Measurements from ENCODE around the gene ITPA. TPM values are rescaled to one million over a fixed set of nuclear protein-coding genes. Genes with fewer than 3 reads are reported as not detected.

The ITPA gene
- total and polyA plus RNA-seq, 2 of the 13 experiments (the other 11 are each of a cell fraction or from before 2014, with no cell fraction given), result 60.1 to 103 TPM

GRCh38 chr20:3222635-3223600, 13.6 kb downstream of the ITPA start (continued):
- no peak for TF ChIP-seq ZXDC (CRISPR knock-in tag; IDR thresholded peaks at IDR 0.05)
- TF ChIP-seq ZNF672 (CRISPR knock-in tag; IDR thresholded peaks at IDR 0.05), result no peak
- TF ChIP-seq ZNF800 (CRISPR knock-in tag; IDR thresholded peaks at IDR 0.05), result peak; percentile 83
- TF ChIP-seq SRSF9 (IDR thresholded peaks at IDR 0.05; ENCODE audit: borderline replicate concordance, insufficient read depth, low read depth, low read length, poor library complexity, severe bottlenecking), result no peak
- peak; percentile 22 for TF ChIP-seq NFYC (CRISPR knock-in tag; IDR thresholded peaks at IDR 0.05)
- TF ChIP-seq FOXK1 (CRISPR knock-in tag; IDR thresholded peaks at IDR 0.05; ENCODE audit: borderline replicate concordance, low read depth), result peak; percentile 91; the same call in 1 of the 2 replicates
- TF ChIP-seq GATA4 (IDR thresholded peaks at IDR 0.05; ENCODE audit: borderline replicate concordance, low read depth), result peak; percentile 47; the same call in 1 of the 2 replicates
- TF ChIP-seq NFE2L1 (CRISPR knock-in tag; IDR thresholded peaks at IDR 0.05; ENCODE audit: borderline replicate concordance), result no peak
- TF ChIP-seq ZFP41 (CRISPR knock-in tag; IDR thresholded peaks at IDR 0.05; ENCODE audit: borderline replicate concordance), result peak; percentile 80; the same call in 1 of the 2 replicates
- TF ChIP-seq ZNF713 (CRISPR knock-in tag; IDR thresholded peaks at IDR 0.05), result no peak
- TF ChIP-seq FOXC1 (CRISPR knock-in tag; IDR thresholded peaks at IDR 0.05; ENCODE audit: borderline replicate concordance), result peak; percentile 82
- TF ChIP-seq ZNF577 (CRISPR knock-in tag; IDR thresholded peaks at IDR 0.05; ENCODE audit: borderline replicate concordance, low read depth), result no peak
- TF ChIP-seq LCORL (IDR thresholded peaks at IDR 0.05), result 0 out of 2 replicates have a peak, but pooled peaks have one; percentile 59
- peak; percentile 100 for TF ChIP-seq LCORL (CRISPR knock-in tag; IDR thresholded peaks at IDR 0.05)
- 0 out of 2 replicates have a peak, but pooled peaks have one; percentile 29 for TF ChIP-seq ZNF563 (CRISPR knock-in tag; IDR thresholded peaks at IDR 0.05)
- TF ChIP-seq ZNF550 (CRISPR knock-in tag; IDR thresholded peaks at IDR 0.05; ENCODE audit: borderline replicate concordance), result no peak; the same call in 1 of the 2 replicates
- no peak for TF ChIP-seq SIN3B (IDR thresholded peaks at IDR 0.05; ENCODE audit: low read length)
- peak; percentile 86 for TF ChIP-seq TCF7 (IDR thresholded peaks at IDR 0.05; ENCODE audit: low read depth)
- no peak for TF ChIP-seq ZNF354B (CRISPR knock-in tag; IDR thresholded peaks at IDR 0.05)
- peak; percentile 37 for TF ChIP-seq STAG1 (CRISPR knock-in tag; IDR thresholded peaks at IDR 0.05)
- no peak; the same call in 1 of the 2 replicates for TF ChIP-seq ZNF83 (CRISPR knock-in tag; IDR thresholded peaks at IDR 0.05; ENCODE audit: borderline replicate concordance)
- TF ChIP-seq ZNF576 (CRISPR knock-in tag; IDR thresholded peaks at IDR 0.05), result no peak
- TF ChIP-seq EEA1 (CRISPR knock-in tag; IDR thresholded peaks at IDR 0.05; ENCODE audit: borderline replicate concordance), result no peak
- peak; percentile 97 for TF ChIP-seq ZNF678 (CRISPR knock-in tag; IDR thresholded peaks at IDR 0.05)
- no peak for TF ChIP-seq MTF2 (CRISPR knock-in tag; IDR thresholded peaks at IDR 0.05; ENCODE audit: borderline replicate concordance)
- TF ChIP-seq ZNF30 (CRISPR knock-in tag; IDR thresholded peaks at IDR 0.05), result no peak

All from HepG2 (cell line).